Endodermal cell (in vitro differentiated cells): ENCODE measurements around the gene MOBP. TPM values are rescaled to one million over a fixed set of nuclear protein-coding genes. Genes with fewer than 3 reads are reported as not detected.

ENCODE experiments used
- DNase-seq: peaks from one replicate; pipeline ENCODE4 v3.0.0-alpha.2; 2017
- H3K27ac ChIP-seq: 2 replicates; pipeline ENCODE4 v1.5.1; 2013; ENCODE audit warnings: mild to moderate bottlenecking, low read depth, low read length, moderate library complexity
- H3K27me3 ChIP-seq: 2 replicates; pipeline ENCODE4 v1.6.1; 2013; ENCODE audit warnings: mild to moderate bottlenecking, low read length, moderate library complexity; ENCODE audit not compliant: insufficient read depth, control insufficient read depth, poor library complexity, severe bottlenecking
- H3K36me3 ChIP-seq: 2 replicates; pipeline ENCODE4 v1.7.0; 2013; ENCODE audit warnings: mild to moderate bottlenecking, low read length, moderate library complexity; ENCODE audit not compliant: control insufficient read depth, insufficient read depth
- H3K4me1 ChIP-seq: one replicate; pipeline ENCODE4 v1.7.0; 2013; ENCODE audit warnings: low read length; ENCODE audit not compliant: control insufficient read depth, insufficient read depth
- H3K4me3 ChIP-seq: 2 replicates; pipeline ENCODE4 v1.5.1; 2013; ENCODE audit warnings: mild to moderate bottlenecking, low read length, moderate library complexity
- H3K9ac ChIP-seq: 2 replicates; pipeline ENCODE4 v1.6.1; 2013; ENCODE audit warnings: mild to moderate bottlenecking, low read length, moderate library complexity; ENCODE audit not compliant: poor library complexity, severe bottlenecking; ENCODE audit errors: extremely low read depth
- H3K9me3 ChIP-seq: 2 replicates; pipeline ENCODE4 v1.6.1; 2013; ENCODE audit warnings: mild to moderate bottlenecking, low read length, moderate library complexity; ENCODE audit not compliant: control insufficient read depth
- H3K27ac Mint-ChIP-seq: 2 replicates; pipeline ENCODE4 v1.8.0; 2020; ENCODE audit warnings: mixed read lengths
- H3K27me3 Mint-ChIP-seq: 2 replicates; pipeline ENCODE4 v1.8.0; 2021; ENCODE audit warnings: mild to moderate bottlenecking, mixed read lengths; ENCODE audit not compliant: insufficient read depth
- H3K36me3 Mint-ChIP-seq: 2 replicates; pipeline ENCODE4 v1.8.0; 2020; ENCODE audit warnings: low read depth, mixed read lengths
- H3K4me1 Mint-ChIP-seq: 2 replicates; pipeline ENCODE4 v1.8.0; 2020; ENCODE audit warnings: mixed read lengths
- H3K4me3 Mint-ChIP-seq: 2 replicates; pipeline ENCODE4 v1.8.0; 2020; ENCODE audit warnings: mild to moderate bottlenecking, moderate library complexity, mixed read lengths
- H3K9me3 Mint-ChIP-seq: 2 replicates; pipeline ENCODE4 v1.8.0; 2020; ENCODE audit warnings: mild to moderate bottlenecking, mixed read lengths
- WGBS, 2 experiments: methylation state at CpG; one replicate each; pipeline versions ENCODE4 v1.1.5 to v1.1.7; 2013; ENCODE audit warnings: missing lambda C conversion rate in 2 of 2, mixed read lengths in 1 of 2; ENCODE audit not compliant: insufficient coverage in 1 of 2, insufficient read length in 1 of 2; 5-methylcytosine and 5-hydroxymethylcytosine counted together
- total RNA-seq, 2 donors: library from RNA; stranded (reverse); fragmentation: NEBNext Ultra II Directional in 1 of 2; extraction: Animal tissue kit (Norgen Biotek cat#: 25700) in 1 of 2; gene quantifications; 2 replicates in 1 of 2; 3 replicates in 1 of 2; pipeline ENCODE4 v1.2.1, GENCODE V29; 2021
- TF ChIP-seq, protein P1 (sequence below): fragments of 200-600 bp; sonication (generic); conservative IDR thresholded peaks from 2 replicates; pipeline ENCODE4 v1.5.0; 2021; ENCODE audit warnings: antibody characterized with exemption, mild to moderate bottlenecking

Gene MOBP
- total RNA-seq, 2 donors from 2014 or later, result 2.1 to 7.0 TPM

DNA sequence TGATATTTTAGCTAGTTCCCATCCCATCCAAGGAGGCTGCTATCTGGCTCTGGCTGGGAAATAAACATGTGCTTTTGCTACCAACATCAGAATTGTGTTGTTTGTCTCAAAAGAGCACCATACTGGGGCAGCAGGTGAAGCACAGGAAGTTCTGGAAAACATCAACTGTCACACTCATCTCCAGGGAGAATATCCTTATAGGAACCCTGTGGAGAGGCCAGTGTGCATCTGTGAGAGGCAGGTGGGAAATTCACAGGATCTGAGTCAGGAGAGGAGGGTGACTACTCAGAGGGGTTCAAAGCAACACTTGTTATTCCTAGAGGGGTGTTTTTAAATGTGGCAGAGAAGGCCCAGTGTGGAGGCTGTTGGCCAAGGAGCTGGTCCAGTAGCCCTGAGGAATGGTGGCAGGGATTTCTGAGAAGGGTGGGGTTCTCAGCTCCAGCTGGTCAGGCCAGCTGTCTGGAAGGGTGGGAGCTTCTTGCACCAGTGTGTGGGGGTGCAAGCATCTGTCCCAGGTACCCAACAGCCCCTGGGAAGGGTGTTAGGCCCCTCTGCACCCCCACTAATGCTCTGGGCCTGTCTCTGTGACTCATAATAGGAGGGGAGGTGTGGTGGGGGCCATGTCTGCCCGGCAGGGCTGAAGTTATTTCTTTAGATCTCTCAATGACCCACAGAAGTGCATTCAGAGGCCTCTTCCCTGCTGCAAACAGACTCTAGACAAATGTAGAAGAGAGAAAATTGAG is 32.3 kb upstream of the MOBP start:
- WGBS, 2 experiments, result 93% methylated on average over 1 of the region's 1 CpG; no CpG with 5 or more reads in 1 of the 2 experiments
- no peaks in the 10 kb centered on the region for H3K9me3 Mint-ChIP-seq
- Histone ChIP-seq H3K9ac (no peak overlapping the region), H3K9me3 (no peaks in the 10 kb centered on the region), H3K4me1 (no peaks in the 10 kb centered on the region), H3K4me3 (no peak overlapping the region), H3K27me3 (no peaks in the 10 kb centered on the region), H3K27ac (no peak overlapping the region), H3K36me3 (no peaks in the 10 kb centered on the region)
- no peak overlapping the region for H3K4me3 Mint-ChIP-seq
- H3K27ac Mint-ChIP-seq, result no peak overlapping the region
- peaks cover under 1% of the 10 kb centered on the region for H3K27me3 Mint-ChIP-seq
- no peak for DNase-seq
- TF ChIP-seq, protein P1, sequence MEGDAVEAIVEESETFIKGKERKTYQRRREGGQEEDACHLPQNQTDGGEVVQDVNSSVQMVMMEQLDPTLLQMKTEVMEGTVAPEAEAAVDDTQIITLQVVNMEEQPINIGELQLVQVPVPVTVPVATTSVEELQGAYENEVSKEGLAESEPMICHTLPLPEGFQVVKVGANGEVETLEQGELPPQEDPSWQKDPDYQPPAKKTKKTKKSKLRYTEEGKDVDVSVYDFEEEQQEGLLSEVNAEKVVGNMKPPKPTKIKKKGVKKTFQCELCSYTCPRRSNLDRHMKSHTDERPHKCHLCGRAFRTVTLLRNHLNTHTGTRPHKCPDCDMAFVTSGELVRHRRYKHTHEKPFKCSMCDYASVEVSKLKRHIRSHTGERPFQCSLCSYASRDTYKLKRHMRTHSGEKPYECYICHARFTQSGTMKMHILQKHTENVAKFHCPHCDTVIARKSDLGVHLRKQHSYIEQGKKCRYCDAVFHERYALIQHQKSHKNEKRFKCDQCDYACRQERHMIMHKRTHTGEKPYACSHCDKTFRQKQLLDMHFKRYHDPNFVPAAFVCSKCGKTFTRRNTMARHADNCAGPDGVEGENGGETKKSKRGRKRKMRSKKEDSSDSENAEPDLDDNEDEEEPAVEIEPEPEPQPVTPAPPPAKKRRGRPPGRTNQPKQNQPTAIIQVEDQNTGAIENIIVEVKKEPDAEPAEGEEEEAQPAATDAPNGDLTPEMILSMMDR, result no peak
- no peaks in the 10 kb centered on the region for H3K36me3 Mint-ChIP-seq
- no peaks in the 10 kb centered on the region for H3K4me1 Mint-ChIP-seq

DNA sequence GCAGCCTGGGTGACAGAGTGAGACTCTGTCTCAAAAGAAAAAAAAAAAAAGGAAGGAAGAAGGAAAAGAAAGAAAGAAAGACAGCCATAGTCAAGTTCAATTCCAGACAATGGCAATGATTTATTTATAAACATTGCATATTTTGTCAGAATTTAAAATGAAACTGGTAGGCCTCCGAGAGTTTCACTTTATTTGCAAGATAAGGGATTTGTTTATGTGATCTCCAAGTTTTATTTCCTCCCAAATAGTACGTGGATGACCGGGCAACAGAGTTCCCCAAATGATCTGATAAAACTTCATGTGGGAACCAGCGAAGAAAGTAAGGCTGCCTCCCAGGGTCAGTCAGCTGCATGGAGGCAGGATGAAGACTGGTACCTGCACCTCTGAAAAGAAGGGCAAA is 28.6 kb upstream of the MOBP start:
- Mint-ChIP-seq H3K27ac (no peak overlapping the region), H3K9me3 (no peaks in the 10 kb centered on the region), H3K4me3 (no peak overlapping the region), H3K4me1 (no peaks in the 10 kb centered on the region), H3K36me3 (no peaks in the 10 kb centered on the region), H3K27me3 (no peaks in the 10 kb centered on the region)
- Histone ChIP-seq H3K27ac (no peak overlapping the region), H3K36me3 (no peaks in the 10 kb centered on the region), H3K9me3 (no peaks in the 10 kb centered on the region), H3K4me1 (no peaks in the 10 kb centered on the region), H3K4me3 (no peak overlapping the region), H3K27me3 (no peaks in the 10 kb centered on the region), H3K9ac (no peak overlapping the region)
- DNase-seq, result no peak
- TF ChIP-seq, protein P1, result no peak
- 89 to 94% methylated on average over 3 to 4 of the region's 4 CpGs for WGBS, 2 experiments

DNA sequence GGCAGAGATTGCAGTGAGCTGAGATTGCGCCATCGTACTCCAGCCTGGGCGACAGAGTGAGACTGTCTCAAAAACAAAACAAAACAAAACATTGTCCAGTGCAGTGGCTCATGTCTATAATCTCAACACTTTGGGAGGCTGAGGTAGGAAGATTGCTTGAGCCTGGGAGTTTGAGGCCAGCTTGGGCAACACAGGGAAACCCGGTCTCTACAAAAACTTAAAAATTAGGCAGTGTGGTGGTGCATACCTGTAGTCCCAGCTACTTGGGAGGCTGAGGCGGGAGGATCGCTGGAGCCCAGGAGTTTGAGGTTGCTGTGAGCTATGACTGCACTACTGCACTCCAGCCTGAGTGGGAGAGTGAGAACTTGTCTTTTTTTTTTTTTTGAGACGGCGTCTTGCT is 27.2 kb upstream of the MOBP start:
- WGBS, 2 experiments, result 91 to 93% methylated on average over 4 to 8 of the region's 8 CpGs
- Histone ChIP-seq H3K27me3 (no peaks in the 10 kb centered on the region), H3K9me3 (no peaks in the 10 kb centered on the region), H3K9ac (no peak overlapping the region), H3K36me3 (no peaks in the 10 kb centered on the region), H3K27ac (no peak overlapping the region), H3K4me1 (no peaks in the 10 kb centered on the region), H3K4me3 (no peak overlapping the region)
- Mint-ChIP-seq H3K36me3 (no peaks in the 10 kb centered on the region), H3K4me1 (no peaks in the 10 kb centered on the region), H3K27ac (no peak overlapping the region), H3K4me3 (no peak overlapping the region), H3K27me3 (no peaks in the 10 kb centered on the region), H3K9me3 (no peaks in the 10 kb centered on the region)
- TF ChIP-seq, protein P1, result no peak
- no peak for DNase-seq
